Fibroblast of the aortic adventitia (primary cell): Measurements from ENCODE around the gene HIBADH. TPM values are rescaled to one million over a fixed set of nuclear protein-coding genes. Genes with fewer than 3 reads are reported as not detected.
A peak's percentile ranks its signal among the peaks of the same experiment; 100 is the strongest.

ENCODE experiments used
- DNase-seq: peaks from one replicate; pipeline ENCODE4 v3.0.0-alpha.2; 2010; ENCODE audit warnings: low read depth
- H3K4me3 ChIP-seq: 2 replicates; pipeline ENCODE4 v1.5.1; 2011; ENCODE audit warnings: low read depth, mild to moderate bottlenecking, control low read depth, low read length, moderate library complexity
- CTCF ChIP-seq: IDR thresholded peaks from 2 replicates; pipeline ENCODE4 v1.5.1; 2011; ENCODE audit warnings: mild to moderate bottlenecking, low read length, control low read depth, inconsistent platforms; ENCODE audit not compliant: insufficient read depth
- total RNA-seq: library from RNA; depleted of rRNA; stranded (reverse); fragments of >200 nt; gene quantifications from 2 replicates; pipeline ENCODE4 v1.2.3, GENCODE V29; 2012; ENCODE audit warnings: low replicate concordance

HIBADH gene
- total RNA-seq, 1 donor, result 58.1 TPM

- no peak for TF ChIP-seq CTCF
- no peak overlapping the region for H3K4me3 ChIP-seq
- peak; percentile 48 for DNase-seq
Observed at GRCh38 chr7:27547401-27547800, 115.3 kb downstream of the HIBADH start.

GRCh38 chr7:27546610-27547009, 116.1 kb downstream of the HIBADH start:
- no peak overlapping the region for H3K4me3 ChIP-seq
- no peak for DNase-seq
- no peak for TF ChIP-seq CTCF

GRCh38 chr7:27535795-27536194, 126.9 kb downstream of the HIBADH start:
- no peak for TF ChIP-seq CTCF
- no peak for DNase-seq
- H3K4me3 ChIP-seq, result no peak overlapping the region

GRCh38 chr7:27533652-27534081, 129.0 kb downstream of the HIBADH start:
- DNase-seq, result no peak
- H3K4me3 ChIP-seq, result no peak overlapping the region
- no peak for TF ChIP-seq CTCF

GRCh38 chr7:27532314-27532713, 130.4 kb downstream of the HIBADH start:
- no peak for DNase-seq
- TF ChIP-seq CTCF, result no peak

GRCh38 chr7:27527348-27527714, 135.4 kb downstream of the HIBADH start:
- peak; percentile 29 for DNase-seq
- no peak for TF ChIP-seq CTCF
- no peak overlapping the region for H3K4me3 ChIP-seq

More at GRCh38 chr7:27532314-27532713, 130.4 kb downstream of the HIBADH start:
- H3K4me3 ChIP-seq, result no peak overlapping the region

GRCh38 chr7:27526611-27527347, 135.9 kb downstream of the HIBADH start:
- H3K4me3 ChIP-seq, result no peak overlapping the region
- TF ChIP-seq CTCF, result no peak
- no peak for DNase-seq
